Gastroesophageal sphincter (tissue), 4 donors: ENCODE results near the gene ANKRD65. TPM values are rescaled to one million over a fixed set of nuclear protein-coding genes. Genes with fewer than 3 reads are reported as not detected.
A peak's percentile ranks its signal among the peaks of the same experiment; 100 is the strongest.
"Not testable (repeated sequence)": the region's sequence is repeated elsewhere in the genome, so short reads cannot be mapped to it uniquely, and the experiment has no call there.

ENCODE experiments used
- ATAC-seq: fragments of 150-250 bp; one replicate; pipeline ENCODE4 v1.9.1; 2016; ENCODE audit warnings: mild to moderate bottlenecking, moderate library complexity
- H3K27ac ChIP-seq, 4 donors: fragments of 200-600 bp; sonication (generic) in 3 of 4; 1 replicate in 3 of 4; 2 replicates in 1 of 4; pipeline ENCODE4 v1.5.1; 2016 to 2019
- H3K27me3 ChIP-seq: fragments of 200-600 bp; sonication (generic); one replicate; pipeline ENCODE4 v1.5.1; 2019
- H3K36me3 ChIP-seq, 2 donors: fragments of 200-600 bp; sonication (generic); one replicate each; pipeline ENCODE4 v1.5.1; 2019; ENCODE audit warnings: control low read depth in 1 of 2
- H3K4me1 ChIP-seq, 3 donors: fragments of 200-600 bp; sonication (generic); 1 replicate in 2 of 3; 2 replicates in 1 of 3; pipeline ENCODE4 v1.5.1; 2016 to 2019; ENCODE audit warnings: control low read depth in 2 of 3
- H3K4me3 ChIP-seq, 2 donors: fragments of 200-600 bp; sonication (generic); one replicate each; pipeline ENCODE4 v1.5.1; 2019; ENCODE audit warnings: mild to moderate bottlenecking in 1 of 2, moderate library complexity in 1 of 2
- H3K9me3 ChIP-seq, 3 donors: fragments of 200-600 bp; sonication (generic); one replicate each; pipeline ENCODE4 v1.5.1; 2017 to 2019; ENCODE audit warnings: control low read depth in 2 of 3
- CTCF ChIP-seq, 4 experiments: fragments of 200-600 bp in 2 of 4; fragments of 450-650 bp in 2 of 4; sonication (generic) in 1 of 4; IDR thresholded peaks; one replicate each; pipeline ENCODE4 v1.5.1; 2017 to 2019; ENCODE audit warnings: antibody characterized with exemption in 4 of 4, mild to moderate bottlenecking in 2 of 4, moderate library complexity in 2 of 4
- EP300 ChIP-seq: sonication (generic); formaldehyde crosslinking; IDR thresholded peaks from one replicate; pipeline ENCODE4 v1.6.1; 2017; ENCODE audit warnings: antibody characterized with exemption, mild to moderate bottlenecking
- POLR2A ChIP-seq, 2 donors: fragments of 450-650 bp; IDR thresholded peaks; one replicate each; pipeline ENCODE4 v1.6.1; 2017; ENCODE audit warnings: antibody characterized with exemption in 2 of 2, mild to moderate bottlenecking in 2 of 2, moderate library complexity in 1 of 2
- POLR2AphosphoS5 ChIP-seq: sonication (generic); formaldehyde crosslinking; IDR thresholded peaks from one replicate; pipeline ENCODE4 v1.6.1; 2017; ENCODE audit warnings: antibody characterized with exemption
- WGBS, 2 donors: methylation state at CpG; one replicate each; pipeline ENCODE4 v1.1.5; 2018; ENCODE audit warnings: low coverage in 1 of 2; 5-methylcytosine and 5-hydroxymethylcytosine counted together
- total RNA-seq, 4 donors: library from RNA; depleted of rRNA; stranded (reverse); fragments of >200 nt; gene quantifications; one replicate each; pipeline ENCODE4 v1.1.0, GENCODE V29; 2016

ANKRD65 gene
- total RNA-seq, 4 donors from 2014 or later, result 8.7 to 16.9 (median 10.3) TPM

GRCh38 chr1:1411626-1412025 lies 9.4 kb downstream of the ANKRD65 start:
- no peaks in the 10 kb centered on the region for H3K27me3 ChIP-seq
- no peaks in the 10 kb centered on the region for H3K9me3 ChIP-seq
- ATAC-seq, result no peak
- no peak overlapping the region for H3K27ac ChIP-seq
- H3K4me3 ChIP-seq, result no peak overlapping the region
- peaks cover 0 to 9% of the 10 kb centered on the region in 2 donors for H3K36me3 ChIP-seq
- TF ChIP-seq POLR2AphosphoS5 (no peak), POLR2A (IDR thresholded peaks at IDR 0.05) (no peak), CTCF (IDR thresholded peaks at IDR 0.05) (no peak), EP300 (no peak)
- 81 to 93% methylated on average over 4 of the region's 13 CpGs for WGBS, 2 donors
- H3K4me1 ChIP-seq, result peaks cover 0 to 26% (median 15%) of the 10 kb centered on the region in 3 donors

- H3K27me3 ChIP-seq, H3K27ac ChIP-seq: not testable (repeated sequence)
Observed at GRCh38 chr1:1410238-1410637, 10.8 kb downstream of the ANKRD65 start.

GRCh38 chr1:1407636-1408318 lies 13.3 kb downstream of the ANKRD65 start:
- TF ChIP-seq EP300 (no peak), CTCF (IDR thresholded peaks at IDR 0.05) (peak in 1 of 4 experiments; percentile 2)
- Histone ChIP-seq H3K36me3 (peaks cover 0 to 41% of the 10 kb centered on the region in 2 donors), H3K9me3 (no peaks in the 10 kb centered on the region), H3K4me1 (peaks cover 0 to 44% (median 32%) of the 10 kb centered on the region in 3 donors), H3K27ac (peak overlapping the region; percentile 73 to 91 (median 88)), H3K4me3 (peak overlapping the region; percentile 87 to 96), H3K27me3 (no peaks in the 10 kb centered on the region)
- ATAC-seq, result peak; percentile 8
- WGBS, 2 donors, result 10 to 14% methylated on average over 29 of the region's 41 CpGs

More at GRCh38 chr1:1410238-1410637, 10.8 kb downstream of the ANKRD65 start:
- H3K4me3 ChIP-seq, H3K9me3 ChIP-seq, ATAC-seq: not testable (repeated sequence)
- 54% methylated on average over 7 to 8 of the region's 8 CpGs for WGBS, 2 donors
- Histone ChIP-seq H3K4me1 (peaks cover 0 to 39% (median 28%) of the 10 kb centered on the region in 3 donors), H3K36me3 (peaks cover 0 to 16% of the 10 kb centered on the region in 2 donors)

DNA sequence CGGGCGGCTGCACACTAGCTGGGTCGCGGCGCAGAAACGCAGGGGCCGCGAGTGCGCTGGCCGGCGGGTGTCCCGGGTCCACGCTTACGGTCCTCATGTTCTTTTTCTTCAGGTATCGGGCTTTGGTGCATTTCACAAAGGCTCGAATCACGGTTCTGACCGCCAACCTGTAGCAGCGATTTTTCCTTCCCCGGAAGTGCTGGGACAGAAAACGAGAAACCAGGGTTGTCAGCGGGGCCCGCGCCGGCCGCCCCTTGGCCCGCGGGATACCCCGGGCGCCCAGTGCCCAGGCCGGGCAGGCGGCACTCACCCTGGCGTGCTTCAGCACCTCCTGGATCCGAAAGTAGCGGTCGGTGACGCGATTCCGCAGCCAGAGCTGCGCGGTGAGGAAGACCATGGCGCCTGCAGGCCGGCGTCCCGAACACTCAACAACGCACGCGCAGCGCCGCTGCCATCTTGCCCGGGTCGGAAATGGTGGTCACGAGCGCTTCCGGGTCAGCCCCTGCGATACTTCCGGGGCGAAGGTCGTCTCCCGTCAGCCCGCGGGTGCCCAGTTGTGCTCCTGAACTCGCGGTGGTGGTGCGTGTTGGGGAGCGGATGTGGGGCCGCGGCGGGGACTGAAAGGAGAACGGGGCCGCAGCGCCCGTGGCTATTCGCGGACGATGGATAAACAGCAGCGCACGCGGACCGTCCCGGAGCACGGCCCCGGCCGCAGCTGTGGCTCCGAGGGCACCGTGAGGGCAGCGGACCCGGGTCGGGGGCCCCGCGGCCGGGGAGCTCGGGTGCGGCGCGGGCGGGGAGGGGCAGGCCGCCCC lies 14.0 kb downstream of the ANKRD65 start, which contains the start of gene MRPL20:
MRPL20 (minus strand) TSS at position 473 of the 815 bp plus-strand sequence; CDS start at position 397, 76 bp downstream.
- H3K27ac ChIP-seq, result peak within 1 kb of the TSS; percentile 73 to 91 (median 88)
- no peaks in the 10 kb centered on the region for H3K27me3 ChIP-seq
- TF ChIP-seq POLR2A (IDR thresholded peaks at IDR 0.05) (peak; percentile 64 to 76), CTCF (IDR thresholded peaks at IDR 0.05) (peak in 1 of 4 experiments; percentile 9), EP300 (no peak), POLR2AphosphoS5 (peak; percentile 92)
- H3K4me1 ChIP-seq, result peaks cover 0 to 51% (median 32%) of the 10 kb centered on the region in 3 donors
- H3K4me3 ChIP-seq, result peak within 1 kb of the TSS; percentile 87 to 96
- no peaks in the 10 kb centered on the region for H3K9me3 ChIP-seq
- WGBS, 2 donors, result 0% methylated on average over 2 to 12 of the region's 98 CpGs
- ATAC-seq, result peak; percentile 98
- peaks cover 0 to 48% of the 10 kb centered on the region in 2 donors for H3K36me3 ChIP-seq

- no peaks in the 10 kb centered on the region for H3K9me3 ChIP-seq
- no peaks in the 10 kb centered on the region for H3K27me3 ChIP-seq
- 50 to 55% methylated on average over 20 to 31 of the region's 43 CpGs for WGBS, 2 donors
- ATAC-seq, result no peak
- TF ChIP-seq EP300 (no peak), CTCF (IDR thresholded peaks at IDR 0.05) (no peak), POLR2A (IDR thresholded peaks at IDR 0.05) (no peak), POLR2AphosphoS5 (no peak)
- H3K36me3 ChIP-seq, result peaks cover 0 to 56% of the 10 kb centered on the region in 2 donors
- peak overlapping the region; percentile 87 to 96 for H3K4me3 ChIP-seq
- H3K27ac ChIP-seq, result peak overlapping the region; percentile 47 to 91 (median 88)
- H3K4me1 ChIP-seq, result peaks cover 0 to 58% (median 32%) of the 10 kb centered on the region in 3 donors
Observed at GRCh38 chr1:1406101-1406820, 14.8 kb downstream of the ANKRD65 start.
